Keratinocyte (primary cell): ENCODE data around the gene TEX38. TPM values are rescaled to one million over a fixed set of nuclear protein-coding genes. Genes with fewer than 3 reads are reported as not detected.

ENCODE experiments used
- DNase-seq: peaks from one replicate; pipeline ENCODE4 v3.0.0-alpha.2; 2011; ENCODE audit warnings: low read depth, missing footprints, low spot score
- FAIRE-seq: peaks from 2 replicates; lab custom pipeline; 2011; peaks lifted over from hg19 to GRCh38; lab: Jason Lieb, UNC
- H2AFZ ChIP-seq: 2 replicates; pipeline ENCODE4 v1.6.0; 2012; ENCODE audit warnings: low read length, control low read depth, inconsistent platforms; ENCODE audit not compliant: control insufficient read depth
- H3K27ac ChIP-seq: 2 replicates; pipeline ENCODE4 v1.5.1; 2011; ENCODE audit warnings: low read length; ENCODE audit not compliant: control insufficient read depth, insufficient read depth
- H3K27me3 ChIP-seq: 3 replicates; pipeline ENCODE4 v1.6.0; 2011; ENCODE audit warnings: low read length; ENCODE audit not compliant: control insufficient read depth, insufficient read depth; ENCODE audit errors: extremely low read depth
- H3K36me3 ChIP-seq, 2 experiments: 2 replicates in 1 of 2; 3 replicates in 1 of 2; pipeline ENCODE4 v1.5.1; 2011; ENCODE audit warnings: low read length in 2 of 2, mild to moderate bottlenecking in 1 of 2; ENCODE audit not compliant: control insufficient read depth in 2 of 2, insufficient read depth in 2 of 2; ENCODE audit errors: extremely low read depth in 1 of 2
- H3K4me1 ChIP-seq: 3 replicates; pipeline ENCODE4 v1.5.1; 2011; ENCODE audit warnings: low read length; ENCODE audit not compliant: control insufficient read depth, insufficient read depth; ENCODE audit errors: extremely low read depth
- H3K4me2 ChIP-seq: 3 replicates; pipeline ENCODE4 v1.6.0; 2011; ENCODE audit warnings: low read depth, low read length; ENCODE audit not compliant: control insufficient read depth, insufficient read depth; ENCODE audit errors: extremely low read depth
- H3K4me3 ChIP-seq, 3 experiments: fragments of 200-600 bp in 1 of 3; sonication (generic) in 1 of 3; 2 replicates in 2 of 3; 3 replicates in 1 of 3; pipeline ENCODE4 v1.5.1; 2011 to 2016; ENCODE audit warnings: low read length in 3 of 3, mild to moderate bottlenecking in 3 of 3, control low read depth in 2 of 3, inconsistent platforms in 1 of 3, low read depth in 1 of 3, mixed read lengths in 1 of 3, mixed run types in 1 of 3, moderate library complexity in 1 of 3; ENCODE audit not compliant: control insufficient read depth in 2 of 3, insufficient read depth in 2 of 3; ENCODE audit errors: extremely low read depth in 1 of 3
- H3K79me2 ChIP-seq: 2 replicates; pipeline ENCODE4 v1.6.0; 2012; ENCODE audit warnings: low read length; ENCODE audit not compliant: control insufficient read depth, insufficient read depth
- H3K9ac ChIP-seq: 3 replicates; pipeline ENCODE4 v1.6.0; 2011; ENCODE audit warnings: low read length; ENCODE audit not compliant: control insufficient read depth, insufficient read depth; ENCODE audit errors: extremely low read depth
- H3K9me1 ChIP-seq: 3 replicates; pipeline ENCODE4 v1.6.0; 2011; ENCODE audit warnings: low read length; ENCODE audit not compliant: control insufficient read depth, insufficient read depth; ENCODE audit errors: extremely low read depth
- H3K9me3 ChIP-seq: 2 replicates; pipeline ENCODE4 v1.5.1; 2012; ENCODE audit warnings: low read depth, low read length; ENCODE audit not compliant: control insufficient read depth
- H4K20me1 ChIP-seq: 3 replicates; pipeline ENCODE4 v1.6.0; 2011; ENCODE audit warnings: low read length; ENCODE audit not compliant: control insufficient read depth, insufficient read depth; ENCODE audit errors: extremely low read depth
- CTCF ChIP-seq, 3 experiments: IDR thresholded peaks in 1 of 3; conservative IDR thresholded peaks in 1 of 3; optimal IDR thresholded peaks in 1 of 3; 2 replicates in 2 of 3; 3 replicates in 1 of 3; pipeline versions ENCODE3 to v1.5.1; 2011; ENCODE audit warnings: low read length in 3 of 3, mild to moderate bottlenecking in 3 of 3, moderate library complexity in 2 of 3, control low read depth in 1 of 3, inconsistent platforms in 1 of 3; ENCODE audit not compliant: insufficient read depth in 2 of 3; ENCODE audit errors: extremely low read depth in 1 of 3
- EZH2 ChIP-seq: IDR thresholded peaks from one replicate; pipeline ENCODE4 v1.6.1; 2012; ENCODE audit warnings: inconsistent platforms, mild to moderate bottlenecking, low read length, moderate library complexity
- dilution Hi-C: fragments of 300-500 bp; cut with MboI; formaldehyde crosslinking; loops from one replicate; pipeline ENCODE4 v1.7.0; 2020; ENCODE audit warnings: low sequenced_read_pairs; ENCODE audit not compliant: extremely low pct_ligation_motif_present
- polyA plus RNA-seq, 5 experiments: library from polyadenylated mRNA; depleted of rRNA in 3 of 5; stranded (reverse) in 3 of 5; stranded (forward) in 1 of 5; unstranded in 1 of 5; fragments of >200 nt; gene quantifications; 1 replicate in 1 of 5; 2 replicates in 3 of 5; 3 replicates in 1 of 5; pipeline versions ENCODE4 v1.2.1 to v1.2.3, GENCODE V29; 2011 to 2012; ENCODE audit warnings: missing spikeins in 2 of 5, low read depth in 1 of 5, low replicate concordance in 1 of 5

TEX38 gene
- polyA plus RNA-seq, 1 donor (not counting 4 experiments of a cell fraction or from before 2014, with no cell fraction given), result not detected

- no peak for DNase-seq
Observed at GRCh38 chr1:46665983-46666382, 5.7 kb upstream of the TEX38 start.

GRCh38 chr1:46667782-46668760 lies 3.6 kb upstream of the TEX38 start, which contains the start of gene ATPAF1:
TSS of gene ATPAF1 (minus strand) at chr1:46668364. CDS start at chr1:46668322, 42 bp downstream.
- TF ChIP-seq CTCF (optimal IDR thresholded peaks at IDR 0.05 in 1 of 3, IDR thresholded peaks at IDR 0.05 in 1 of 3, conservative IDR thresholded peaks at IDR 0.05 in 1 of 3; ENCODE audit: extremely low read depth in 1 of 3, insufficient read depth in 2 of 3, low read length in 3 of 3), result no peak
- TF ChIP-seq EZH2, result no peak
- no peaks in the 10 kb centered on the region for H3K9me1 ChIP-seq
- H3K79me2 ChIP-seq, result peaks cover 6% of the 10 kb centered on the region
- no peaks in the 10 kb centered on the region for H3K27me3 ChIP-seq
- H3K4me2 ChIP-seq, result peak within 1 kb of the TSS; percentile 73
- FAIRE-seq, result peak; percentile 82
- peak; percentile 35 for DNase-seq
- peak within 1 kb of the TSS; percentile 54 to 70 (median 60) for H3K4me3 ChIP-seq
- no peaks in the 10 kb centered on the region for H4K20me1 ChIP-seq
- H3K9ac ChIP-seq, result peak within 1 kb of the TSS; percentile 66
- peaks cover 11% of the 10 kb centered on the region for H3K4me1 ChIP-seq
- no peaks in the 10 kb centered on the region for H3K9me3 ChIP-seq
- peak within 1 kb of the TSS; percentile 24 for H3K27ac ChIP-seq
- dilution Hi-C loops, result no loop called here
- H3K36me3 ChIP-seq, result peaks cover 3 to 4% of the 10 kb centered on the region in 2 experiments
- peak within 1 kb of the TSS; percentile 80 for H2AFZ ChIP-seq

More at GRCh38 chr1:46665983-46666382, 5.7 kb upstream of the TEX38 start:
- no peak for TF ChIP-seq EZH2
- TF ChIP-seq CTCF (optimal IDR thresholded peaks at IDR 0.05 in 1 of 3, IDR thresholded peaks at IDR 0.05 in 1 of 3, conservative IDR thresholded peaks at IDR 0.05 in 1 of 3; ENCODE audit: extremely low read depth in 1 of 3, insufficient read depth in 2 of 3, low read length in 3 of 3), result no peak
- Histone ChIP-seq H3K79me2 (peaks cover 6% of the 10 kb centered on the region), H3K36me3 (peaks cover 3 to 4% of the 10 kb centered on the region in 2 experiments), H3K9ac (no peak overlapping the region), H3K4me1 (peaks cover 11% of the 10 kb centered on the region), H3K9me1 (no peaks in the 10 kb centered on the region), H4K20me1 (no peaks in the 10 kb centered on the region), H3K27ac (no peak overlapping the region), H3K27me3 (no peaks in the 10 kb centered on the region), H2AFZ (no peak overlapping the region), H3K4me3 (no peak overlapping the region), H3K9me3 (no peaks in the 10 kb centered on the region), H3K4me2 (no peak overlapping the region)
- no peak for FAIRE-seq
- dilution Hi-C loops, result no loop called here
